Tibial nerve (tissue), 4 donors: ENCODE data around the gene POLR1G. TPM values are rescaled to one million over a fixed set of nuclear protein-coding genes. Genes with fewer than 3 reads are reported as not detected.
"Not testable (repeated sequence)": the region's sequence is repeated elsewhere in the genome, so short reads cannot be mapped to it uniquely, and the experiment has no call there.

Experiments
- DNase-seq, 2 donors: peaks; one replicate each; pipeline ENCODE4 v3.0.0-alpha.2; 2019; ENCODE audit warnings: low spot score in 2 of 2
- H3K27ac ChIP-seq, 4 donors: fragments of 200-600 bp; sonication (generic) in 3 of 4; one replicate each; pipeline ENCODE4 v1.5.1; 2017 to 2019; ENCODE audit warnings: mild to moderate bottlenecking in 1 of 4
- H3K27me3 ChIP-seq, 2 donors: fragments of 200-600 bp; sonication (generic) in 1 of 2; one replicate each; pipeline versions ENCODE4 v1.5.1 to v1.6.0; 2017 to 2019
- H3K36me3 ChIP-seq, 3 donors: fragments of 200-600 bp; sonication (generic); one replicate each; pipeline ENCODE4 v1.5.1; 2018 to 2019
- H3K4me1 ChIP-seq, 4 donors: fragments of 200-600 bp; sonication (generic) in 3 of 4; one replicate each; pipeline ENCODE4 v1.5.1; 2017 to 2019
- H3K4me3 ChIP-seq, 4 donors: fragments of 200-600 bp; sonication (generic) in 3 of 4; one replicate each; pipeline ENCODE4 v1.5.1; 2017 to 2019; ENCODE audit warnings: mild to moderate bottlenecking in 1 of 4, moderate library complexity in 1 of 4
- H3K9me3 ChIP-seq, 4 donors: fragments of 200-600 bp; sonication (generic) in 3 of 4; one replicate each; pipeline ENCODE4 v1.5.1; 2017 to 2019
- EP300 ChIP-seq, 2 donors: sonication (generic); formaldehyde crosslinking; IDR thresholded peaks; one replicate each; pipeline ENCODE4 v1.6.1; 2017; ENCODE audit warnings: antibody characterized with exemption in 2 of 2, mild to moderate bottlenecking in 1 of 2
- POLR2A ChIP-seq, 2 donors: fragments of 450-650 bp; IDR thresholded peaks; one replicate each; pipeline ENCODE4 v1.6.1; 2017; ENCODE audit warnings: antibody characterized with exemption in 2 of 2, mild to moderate bottlenecking in 2 of 2, moderate library complexity in 2 of 2
- WGBS, 2 donors: methylation state at CpG; one replicate each; pipeline ENCODE4 v1.1.5; 2018; 5-methylcytosine and 5-hydroxymethylcytosine counted together
- total RNA-seq, 4 donors: library from RNA; depleted of rRNA; stranded (reverse); fragments of >200 nt; gene quantifications; one replicate each; pipeline ENCODE4 v1.1.0, GENCODE V29; 2016
- TF ChIP-seq, protein P1 (sequence below), 5 experiments: fragments of 200-600 bp in 3 of 5; fragments of 450-650 bp in 2 of 5; sonication (generic) in 3 of 5; IDR thresholded peaks; one replicate each; pipeline ENCODE4 v1.5.1; 2016 to 2019; ENCODE audit warnings: antibody characterized with exemption in 5 of 5, mild to moderate bottlenecking in 3 of 5, moderate library complexity in 2 of 5

The POLR1G gene
- total RNA-seq, 4 donors from 2014 or later = 2.2 to 10.8 (median 6.2) TPM

DNA sequence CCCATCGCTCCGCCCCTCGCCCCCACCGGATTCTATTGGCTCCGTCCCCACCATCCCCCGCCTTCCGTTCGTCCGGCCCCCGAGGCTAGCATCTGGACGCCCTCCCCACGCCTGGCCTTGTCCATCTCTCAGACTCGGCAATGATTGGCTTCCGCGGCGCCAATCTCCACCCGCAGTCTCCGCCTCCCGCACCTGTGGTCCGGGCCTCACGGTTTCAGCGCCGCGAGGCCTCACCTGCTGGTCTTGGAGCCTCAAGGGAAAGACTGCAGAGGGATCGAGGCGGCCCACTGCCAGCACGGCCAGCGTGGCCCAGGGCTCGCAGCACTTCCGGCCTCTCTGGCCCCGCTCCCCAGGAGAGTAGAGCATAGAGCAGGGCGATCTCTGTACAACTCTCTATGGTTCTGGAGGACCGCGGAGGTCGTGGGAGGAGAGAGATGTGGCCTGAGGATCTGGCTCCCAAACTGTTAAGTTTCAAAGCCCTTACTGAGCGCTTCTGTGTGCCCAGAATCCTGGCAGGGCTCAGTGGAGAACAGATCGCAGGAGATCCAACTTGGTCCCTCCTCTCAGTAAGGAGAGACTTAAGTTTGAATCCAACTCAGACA is 17.2 kb downstream of the POLR1G start, which contains the start of gene ERCC1:
TSS of gene ERCC1 (minus strand) at position 329 of the 602 bp plus-strand sequence. CDS start 543 bp downstream, outside the sequence.
- H3K4me3 ChIP-seq = peak within 1 kb of the TSS; percentile 57 to 74 (median 66)
- H3K4me1 ChIP-seq = peaks cover 0 to 60% (median 24%) of the 10 kb centered on the region in 4 donors
- DNase-seq = peak; percentile 91 to 92
- TF ChIP-seq, protein P1, sequence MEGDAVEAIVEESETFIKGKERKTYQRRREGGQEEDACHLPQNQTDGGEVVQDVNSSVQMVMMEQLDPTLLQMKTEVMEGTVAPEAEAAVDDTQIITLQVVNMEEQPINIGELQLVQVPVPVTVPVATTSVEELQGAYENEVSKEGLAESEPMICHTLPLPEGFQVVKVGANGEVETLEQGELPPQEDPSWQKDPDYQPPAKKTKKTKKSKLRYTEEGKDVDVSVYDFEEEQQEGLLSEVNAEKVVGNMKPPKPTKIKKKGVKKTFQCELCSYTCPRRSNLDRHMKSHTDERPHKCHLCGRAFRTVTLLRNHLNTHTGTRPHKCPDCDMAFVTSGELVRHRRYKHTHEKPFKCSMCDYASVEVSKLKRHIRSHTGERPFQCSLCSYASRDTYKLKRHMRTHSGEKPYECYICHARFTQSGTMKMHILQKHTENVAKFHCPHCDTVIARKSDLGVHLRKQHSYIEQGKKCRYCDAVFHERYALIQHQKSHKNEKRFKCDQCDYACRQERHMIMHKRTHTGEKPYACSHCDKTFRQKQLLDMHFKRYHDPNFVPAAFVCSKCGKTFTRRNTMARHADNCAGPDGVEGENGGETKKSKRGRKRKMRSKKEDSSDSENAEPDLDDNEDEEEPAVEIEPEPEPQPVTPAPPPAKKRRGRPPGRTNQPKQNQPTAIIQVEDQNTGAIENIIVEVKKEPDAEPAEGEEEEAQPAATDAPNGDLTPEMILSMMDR (IDR thresholded peaks at IDR 0.05) = no peak
- TF ChIP-seq POLR2A (IDR thresholded peaks at IDR 0.05) (peak in 1 of 2 donors; percentile 60), EP300 (IDR thresholded peaks at IDR 0.05) (peak in 1 of 2 donors; percentile 26)
- WGBS, 2 donors = 1 to 2% methylated on average over 29 to 35 of the region's 37 CpGs
- H3K27ac ChIP-seq = peak within 1 kb of the TSS; percentile 75 to 93 (median 88)
- H3K9me3 ChIP-seq = no peaks in the 10 kb centered on the region
- H3K36me3 ChIP-seq = peaks cover 0 to 35% (median 0%) of the 10 kb centered on the region in 3 donors
- H3K27me3 ChIP-seq = no peaks in the 10 kb centered on the region

DNA sequence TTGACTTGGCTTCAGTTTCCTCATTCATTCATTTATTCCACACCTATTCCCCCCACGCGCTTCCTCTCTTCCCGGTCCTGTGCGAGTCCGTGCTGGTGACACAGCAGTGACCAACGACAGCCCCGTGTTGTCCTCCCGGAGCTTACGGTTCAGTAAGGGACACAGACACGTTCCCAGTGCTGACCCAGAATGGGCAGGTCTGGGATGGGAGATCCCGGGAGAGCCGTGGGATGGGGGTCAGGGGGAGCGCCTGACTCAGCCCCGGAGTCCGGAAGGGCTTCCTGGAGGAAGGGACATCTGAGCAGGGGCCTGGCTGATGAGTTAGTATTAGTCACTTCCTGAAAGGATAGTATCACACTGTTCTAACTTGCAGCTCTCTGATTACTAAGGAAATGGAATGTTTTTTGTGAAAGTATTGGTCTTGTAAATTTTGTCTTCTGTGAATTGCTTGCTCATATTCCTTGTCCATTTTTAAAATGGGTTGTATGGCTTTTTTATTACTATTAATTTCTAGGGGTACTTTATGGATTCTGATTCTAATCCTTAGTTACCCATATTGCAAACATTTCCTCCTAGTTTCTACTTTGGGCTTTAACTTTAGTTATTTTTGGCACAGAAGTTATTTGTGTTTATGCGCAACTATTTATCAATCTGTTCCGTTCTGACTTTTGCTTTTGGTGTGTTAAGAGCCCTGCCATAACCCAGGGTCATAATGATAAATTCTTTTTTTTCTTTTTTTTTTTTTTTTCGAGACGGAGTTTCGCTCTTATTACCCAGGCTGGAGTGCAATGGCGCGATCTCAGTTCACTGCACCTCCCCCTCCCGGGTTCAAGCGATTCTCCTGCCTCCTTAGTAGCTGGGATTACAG is 18.0 kb downstream of the POLR1G start:
- peak in 1 of 2 donors; percentile 44 for DNase-seq
- H3K27ac ChIP-seq = peak overlapping the region; percentile 75 to 93 (median 88)
- peaks cover 0 to 65% (median 25%) of the 10 kb centered on the region in 4 donors for H3K4me1 ChIP-seq
- H3K27me3 ChIP-seq = no peaks in the 10 kb centered on the region
- peak overlapping the region; percentile 57 to 74 (median 66) for H3K4me3 ChIP-seq
- no peak for TF ChIP-seq POLR2A (IDR thresholded peaks at IDR 0.05)
- peak in 1 of 2 donors; percentile 35 for TF ChIP-seq EP300 (IDR thresholded peaks at IDR 0.05)
- 7 to 10% methylated on average over 23 to 24 of the region's 24 CpGs for WGBS, 2 donors
- H3K36me3 ChIP-seq = peaks cover 0 to 28% (median 0%) of the 10 kb centered on the region in 3 donors
- no peaks in the 10 kb centered on the region for H3K9me3 ChIP-seq

DNA sequence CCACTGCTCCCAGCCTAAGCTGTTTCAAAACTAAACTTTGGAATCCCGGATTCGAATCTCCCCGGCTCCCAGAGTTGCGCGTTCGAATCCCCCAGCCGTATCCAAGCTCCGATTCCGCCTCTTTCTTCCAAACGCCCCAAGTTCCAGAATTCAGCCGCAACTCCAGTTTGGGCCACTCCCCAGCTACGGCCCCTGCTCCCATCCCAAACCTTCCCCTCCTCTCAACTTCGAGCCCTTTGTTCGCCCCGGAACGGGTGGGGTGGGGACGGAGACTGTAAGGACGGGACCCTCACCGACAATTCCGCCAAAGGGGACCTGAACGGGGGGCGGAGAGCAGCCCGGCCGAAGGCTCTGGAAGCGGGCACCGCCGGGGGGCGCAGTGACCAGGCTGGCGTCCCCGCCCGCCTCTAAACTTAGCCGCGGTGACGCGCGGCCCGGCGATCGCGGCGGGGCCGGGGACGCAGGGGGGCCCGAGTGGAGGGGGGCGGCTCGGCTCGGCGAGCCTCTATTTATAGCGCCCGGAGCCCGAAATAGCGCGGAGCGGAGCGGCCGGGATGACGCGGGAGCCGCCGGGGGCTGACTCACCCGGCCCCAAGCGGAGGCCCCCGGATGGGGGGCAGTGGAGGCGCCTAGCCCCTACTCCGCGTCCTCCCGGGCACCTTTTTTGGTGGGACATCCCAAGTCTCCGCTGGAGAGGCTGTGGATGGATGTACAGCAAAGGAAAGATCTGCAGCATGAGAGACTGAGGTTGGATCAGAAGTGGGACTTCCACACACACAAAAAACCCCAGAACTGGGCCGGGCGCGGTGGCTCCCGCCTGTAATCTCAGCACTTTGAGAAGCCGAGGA is 22.2 kb downstream of the POLR1G start:
- H3K9me3 ChIP-seq = no peaks in the 10 kb centered on the region
- H3K4me3 ChIP-seq = peak overlapping the region; percentile 16 to 52 (median 39)
- no peak for DNase-seq
- H3K27ac ChIP-seq = peak overlapping the region; percentile 49 to 70 (median 56)
- TF ChIP-seq POLR2A (IDR thresholded peaks at IDR 0.05) = no peak
- TF ChIP-seq, protein P1 (IDR thresholded peaks at IDR 0.05) = peak in 4 of 5 experiments; percentile 20 to 50 (median 42)
- no peaks in the 10 kb centered on the region for H3K36me3 ChIP-seq
- no peaks in the 10 kb centered on the region for H3K27me3 ChIP-seq
- WGBS, 2 donors = 3 to 4% methylated on average over 38 to 45 of the region's 73 CpGs
- peaks cover 0 to 42% (median 21%) of the 10 kb centered on the region in 4 donors for H3K4me1 ChIP-seq

DNA sequence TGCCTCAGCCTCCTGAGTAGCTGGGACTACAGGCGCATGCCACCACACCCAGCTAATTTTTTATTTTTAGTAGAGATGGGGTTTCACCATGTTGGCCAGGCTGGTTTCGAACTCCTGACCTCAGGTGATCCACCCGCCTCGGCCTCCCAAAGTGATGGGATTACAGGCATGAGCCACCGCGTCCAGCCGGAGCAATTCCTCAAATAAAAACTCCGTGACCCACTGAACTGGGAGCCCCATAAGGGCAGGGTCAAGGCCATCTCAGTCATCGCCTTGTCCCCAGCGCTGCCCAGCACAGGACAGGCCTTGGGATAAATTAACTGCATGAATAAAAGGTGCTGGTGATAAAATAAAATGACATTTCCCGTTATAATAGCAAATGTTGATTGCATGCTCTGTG is 23.5 kb downstream of the POLR1G start:
- not testable (repeated sequence) for H3K9me3 ChIP-seq
- whole genome bisulfite sequencing, 2 donors = 73 to 74% methylated on average over 11 of the region's 11 CpGs

DNA sequence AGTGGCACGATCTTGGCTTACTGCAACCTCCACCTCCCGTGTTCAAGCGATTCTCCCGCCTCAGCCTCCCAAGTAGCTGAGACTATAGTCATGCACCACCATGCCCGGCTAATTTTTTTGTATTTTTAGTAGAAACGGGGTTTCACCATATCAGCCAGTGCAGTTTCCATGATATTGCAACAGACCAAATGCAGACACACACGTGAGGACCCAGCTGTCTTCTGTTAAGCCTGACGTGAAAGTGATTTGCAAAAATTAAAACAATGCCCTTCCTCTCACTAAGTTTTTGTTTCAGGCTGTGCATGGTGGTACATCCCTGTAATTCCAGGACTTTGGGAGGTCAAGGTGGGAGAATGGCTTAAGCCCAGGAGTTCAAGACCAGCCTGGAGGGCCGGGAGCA is 24.6 kb downstream of the POLR1G start:
- H3K4me1 ChIP-seq = peaks cover 0 to 23% (median 8%) of the 10 kb centered on the region in 4 donors
- H3K36me3 ChIP-seq, H3K27ac ChIP-seq, H3K27me3 ChIP-seq, DNase-seq, H3K9me3 ChIP-seq, H3K4me3 ChIP-seq: not testable (repeated sequence)
- WGBS, 2 donors = 54% methylated on average over 9 of the region's 9 CpGs

More for the DNA sequence above, 23.5 kb downstream of the POLR1G start:
- H3K4me1 ChIP-seq = peaks cover 0 to 31% (median 12%) of the 10 kb centered on the region in 4 donors
- not testable (repeated sequence) for H3K4me3 ChIP-seq, H3K27me3 ChIP-seq, DNase-seq, H3K36me3 ChIP-seq
- H3K27ac ChIP-seq = peak overlapping the region in 1 of 4 donors; percentile 49

DNA sequence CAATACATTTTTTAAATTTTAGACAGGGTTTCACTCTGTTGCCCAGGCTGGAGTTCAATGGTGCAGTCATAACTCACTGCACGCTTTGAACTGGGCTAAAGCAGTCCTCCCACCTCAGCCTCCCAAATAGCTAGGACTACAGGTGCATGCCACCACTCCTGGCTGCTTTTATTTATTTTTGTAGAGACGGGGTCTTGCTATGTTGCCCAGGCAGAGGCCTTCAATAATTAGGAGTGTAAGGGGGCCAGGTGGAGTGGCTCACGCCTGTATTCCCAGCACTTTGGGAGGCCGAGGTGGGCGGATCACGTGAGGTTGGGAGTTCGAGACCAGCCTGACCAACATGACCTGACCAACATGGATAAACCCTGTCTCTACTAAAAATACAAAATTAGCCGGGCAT is 26.1 kb downstream of the POLR1G start:
- not testable (repeated sequence) for H3K27ac ChIP-seq, H3K36me3 ChIP-seq, H3K27me3 ChIP-seq, H3K4me3 ChIP-seq, DNase-seq, H3K9me3 ChIP-seq
- H3K4me1 ChIP-seq = peaks cover 0 to 17% (median 8%) of the 10 kb centered on the region in 4 donors
- WGBS, 2 donors = 91 to 97% methylated on average over 8 of the region's 8 CpGs
